ENCODE measurements around the gene SKI.

Gene SKI

DNA sequence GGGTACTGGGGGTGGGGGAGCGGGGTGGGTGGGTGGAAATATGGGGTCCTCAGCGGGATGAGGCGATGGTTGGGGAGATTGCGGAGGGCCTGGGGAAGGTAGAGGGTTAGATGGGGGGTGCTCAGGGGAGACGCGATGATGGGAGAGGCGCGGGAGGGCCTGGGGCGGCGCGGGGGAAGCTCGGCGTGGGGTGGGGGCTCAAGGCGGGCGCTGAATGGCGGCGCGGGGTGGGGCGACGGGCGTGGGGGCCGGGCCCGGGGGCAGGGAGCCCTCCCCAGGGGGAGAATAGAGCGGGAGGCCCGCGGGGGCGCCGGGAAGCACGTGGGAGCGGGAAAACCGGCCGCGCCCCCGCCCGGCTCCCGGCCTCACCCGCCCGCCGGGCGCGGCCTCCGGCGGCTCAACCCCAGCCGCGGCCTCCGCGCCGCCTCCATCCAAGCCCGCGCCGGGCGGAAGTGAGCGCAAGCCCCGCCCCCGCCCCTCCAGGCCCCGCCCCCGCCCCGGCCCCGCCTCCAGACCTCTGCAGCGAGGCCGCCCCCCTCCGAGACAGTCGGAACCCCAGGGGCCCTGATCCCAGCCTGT lies 33.7 kb upstream of the SKI start, which contains the start of gene FAAP20:
Gene FAAP20 (minus strand): TSS at position 454 of the 579 bp plus-strand sequence. CDS start 23 bp downstream, at position 431.
- DNase-seq, result peak; percentile 69

DNA sequence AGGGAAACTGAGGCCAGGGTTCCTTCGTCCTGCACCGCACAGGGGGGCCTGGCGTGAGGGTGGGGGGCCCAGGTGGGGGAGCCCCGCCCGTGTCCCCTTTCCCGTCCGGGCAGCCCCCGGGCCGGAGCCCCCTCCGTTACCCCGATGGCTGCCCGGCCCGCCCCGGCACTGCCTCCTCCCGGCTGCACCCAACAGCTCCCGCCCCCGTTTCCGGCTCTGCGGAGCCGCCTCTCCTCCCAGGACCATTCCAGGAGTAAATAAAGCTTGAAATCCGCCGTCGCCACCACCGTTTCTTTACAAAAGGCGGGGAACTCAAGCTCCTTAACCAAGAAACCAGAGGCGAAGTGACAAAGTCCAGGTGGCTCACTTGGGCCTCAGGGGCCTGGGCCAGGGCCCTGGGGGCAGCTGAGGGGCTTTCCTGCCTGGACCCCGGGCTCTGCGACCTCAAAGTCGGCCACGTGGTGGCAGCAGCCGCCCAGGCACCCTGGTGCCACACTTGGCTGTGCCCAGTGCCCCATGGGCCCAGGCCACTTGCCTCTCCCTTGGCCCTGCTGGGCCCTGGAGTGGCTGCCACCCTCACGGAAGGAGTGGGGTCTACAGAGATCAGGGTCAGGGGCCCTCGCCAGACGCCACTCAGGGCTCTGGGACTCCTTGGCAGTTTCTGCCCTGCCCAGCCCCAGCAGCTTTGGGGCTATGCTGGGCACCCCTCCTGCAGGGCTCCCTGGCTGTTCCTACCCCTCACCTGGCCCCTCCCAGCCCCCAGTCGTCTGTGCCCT lies 33.0 kb upstream of the SKI start:
- peak; percentile 88 for DNase-seq

- DNase-seq, result no peak
These were observed 32.3 kb upstream of the SKI start for GRCh38 chr1:2195785-2196184.

GRCh38 chr1:2196901-2197638 lies 31.0 kb upstream of the SKI start:
- DNase-seq, result no peak

- no peak for DNase-seq
These were observed 30.4 kb upstream of the SKI start for GRCh38 chr1:2197707-2198165.

DNA sequence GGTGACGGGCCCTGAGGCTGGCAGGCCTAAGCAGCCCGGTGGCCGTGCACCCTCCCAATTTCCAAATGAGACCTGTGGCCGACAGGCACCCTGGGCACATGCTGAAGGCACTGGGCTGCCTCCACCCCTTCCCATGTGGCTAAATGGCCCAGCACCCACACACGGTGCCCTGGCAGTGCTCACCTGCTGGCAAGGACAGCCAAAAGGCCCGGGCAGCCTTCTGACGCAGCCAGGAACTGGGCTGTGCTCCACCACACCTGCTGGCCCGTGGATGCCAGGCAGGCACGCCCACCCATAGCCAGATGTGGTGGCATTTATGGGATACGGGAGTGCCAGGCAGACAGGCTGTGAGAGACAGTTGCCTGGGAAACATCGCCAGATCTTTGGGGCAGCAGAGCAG lies 29.5 kb upstream of the SKI start:
- DNase-seq, result no peak

GRCh38 chr1:2199042-2199810 lies 28.9 kb upstream of the SKI start:
- peak; percentile 96 for DNase-seq

- DNase-seq, result no peak
These were observed 27.7 kb upstream of the SKI start for GRCh38 chr1:2200308-2200943.

- no peak for DNase-seq
These were observed 27.1 kb upstream of the SKI start for GRCh38 chr1:2201062-2201461.

DNA sequence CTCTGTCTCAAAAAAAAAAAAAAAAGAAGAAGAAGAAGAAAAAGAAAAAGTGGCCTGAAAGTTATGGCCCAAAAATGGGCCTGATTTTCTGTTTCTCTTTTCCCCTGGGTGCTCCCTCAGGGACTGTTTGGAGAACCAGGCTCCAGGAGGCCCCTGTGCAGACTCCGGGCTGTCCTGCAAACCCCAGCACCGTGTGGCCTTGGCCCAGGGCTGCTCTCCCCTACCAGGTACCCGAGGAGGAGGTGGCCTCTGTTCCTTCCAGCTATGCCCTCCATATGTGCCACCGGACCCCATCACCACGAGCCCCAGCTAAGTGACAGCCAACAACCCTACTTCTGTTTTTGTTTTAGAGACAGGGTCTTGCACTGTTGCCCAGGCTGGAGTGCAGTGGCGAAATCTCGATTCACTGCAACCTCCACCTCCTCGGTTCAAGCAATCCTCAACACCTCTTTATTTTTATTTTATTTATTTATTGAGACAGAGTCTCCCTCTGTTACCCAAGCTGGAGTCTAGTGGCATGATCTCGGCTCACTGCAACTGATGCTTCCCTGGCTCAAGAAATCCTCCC lies 26.0 kb upstream of the SKI start:
- DNase-seq, result no peak

GRCh38 chr1:2202843-2203601 lies 25.1 kb upstream of the SKI start:
- no peak for DNase-seq

GRCh38 chr1:2203671-2204414 lies 24.3 kb upstream of the SKI start:
- DNase-seq, result no peak

- peak; percentile 72 for DNase-seq
These were observed 23.5 kb upstream of the SKI start for GRCh38 chr1:2204415-2205190.

- peak; percentile 90 for DNase-seq
These were observed 22.7 kb upstream of the SKI start for GRCh38 chr1:2205191-2205952.

- DNase-seq, result no peak
These were observed 21.2 kb upstream of the SKI start for GRCh38 chr1:2206813-2207487.

DNA sequence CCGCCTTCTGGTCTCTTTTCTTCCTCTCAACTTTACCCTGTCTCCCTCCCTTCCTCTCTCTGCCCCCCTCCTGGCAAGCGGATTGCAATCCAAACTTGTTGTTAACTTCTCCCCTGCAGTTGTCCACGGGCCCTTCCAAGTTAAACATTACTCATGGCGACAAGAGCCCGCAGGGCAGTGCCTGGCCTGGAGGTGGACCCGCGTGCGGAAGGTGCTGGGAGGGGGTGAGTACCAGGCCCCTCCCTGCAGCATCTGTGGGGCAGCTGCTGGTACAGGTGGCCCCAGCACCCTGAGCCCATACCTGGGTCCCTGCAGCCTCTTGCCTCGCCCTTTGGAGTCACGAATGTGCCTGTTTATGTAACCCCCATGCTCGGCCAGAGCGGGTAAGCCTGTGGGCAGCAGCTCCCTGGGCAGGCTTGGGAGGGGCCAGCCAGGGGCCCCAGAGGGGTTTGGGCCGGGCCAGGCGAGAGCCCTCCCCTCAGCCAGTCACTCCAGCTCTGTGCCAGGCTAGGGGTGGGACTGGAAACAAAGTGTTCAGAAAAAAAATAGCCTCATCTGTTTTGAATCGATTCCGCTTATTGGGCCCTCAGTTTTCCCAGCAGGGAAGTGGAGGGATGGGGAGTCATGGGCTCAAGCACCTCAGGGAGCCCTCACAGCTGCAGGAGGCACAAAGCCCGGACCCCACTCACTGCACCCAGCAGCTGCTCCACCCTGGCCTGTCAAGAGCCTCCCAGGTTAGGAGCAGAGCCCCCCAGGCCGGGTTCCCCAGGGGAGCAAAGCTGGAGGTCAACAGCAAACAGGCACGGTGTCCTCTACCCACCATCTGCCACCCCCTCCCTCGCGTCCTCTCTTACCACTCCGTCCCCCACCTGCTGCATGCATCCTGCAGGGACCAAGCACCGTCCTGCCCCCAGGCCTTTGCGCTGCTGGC lies 19.5 kb upstream of the SKI start:
- peak; percentile 96 for DNase-seq

All from fibroblast of skin of back (primary cell).